Neural cell (in vitro differentiated cells): ENCODE results near the gene MLPH. TPM values are rescaled to one million over a fixed set of nuclear protein-coding genes. Genes with fewer than 3 reads are reported as not detected.

ENCODE experiments used
- H2AFZ ChIP-seq: fragments of 200-600, 300-800 bp; sonication (generic), shearing (Covaris generic); 2 replicates; pipeline ENCODE4 v1.6.0; 2014; ENCODE audit warnings: low read depth, mild to moderate bottlenecking, antibody characterized with exemption, low read length, moderate library complexity
- H3F3A ChIP-seq: fragments of 200-600 bp; shearing (Covaris generic); 2 replicates; pipeline ENCODE4 v1.6.1; 2016; ENCODE audit warnings: mild to moderate bottlenecking, moderate library complexity, mixed read lengths, antibody characterized with exemption, low read length; ENCODE audit not compliant: insufficient read depth, poor library complexity, severe bottlenecking
- H3K27ac ChIP-seq: fragments of 200-600, 300-800 bp; sonication (generic), shearing (Covaris generic); 2 replicates; pipeline ENCODE4 v1.5.1; 2014; ENCODE audit warnings: mild to moderate bottlenecking, low read length, moderate library complexity
- H3K27me3 ChIP-seq: fragments of 300-800, 200-600 bp; sonication (generic), shearing (Covaris generic); 2 replicates; pipeline ENCODE4 v1.6.0; 2014; ENCODE audit warnings: mild to moderate bottlenecking, low read depth, low read length, moderate library complexity; ENCODE audit not compliant: insufficient read depth
- H3K36me3 ChIP-seq: fragments of 300-800, 200-600 bp; sonication (generic), shearing (Covaris generic); 2 replicates; pipeline ENCODE4 v1.5.1; 2014; ENCODE audit warnings: mild to moderate bottlenecking, antibody characterized with exemption, low read length, moderate library complexity; ENCODE audit not compliant: insufficient read depth
- H3K4me2 ChIP-seq: fragments of 300-800, 200-600 bp; sonication (generic), shearing (Covaris generic); 2 replicates; pipeline ENCODE4 v1.6.0; 2014; ENCODE audit warnings: mild to moderate bottlenecking, low read length
- H3K4me3 ChIP-seq: fragments of 300-800, 200-600 bp; sonication (generic), shearing (Covaris generic); 2 replicates; pipeline ENCODE4 v1.5.1; 2014; ENCODE audit warnings: mild to moderate bottlenecking, low read length, moderate library complexity
- H3K79me2 ChIP-seq: fragments of 200-600 bp; shearing (Covaris generic); replicated peaks from 2 replicates; pipeline ENCODE4 v1.6.0; 2014; ENCODE audit warnings: mild to moderate bottlenecking, low read length, moderate library complexity; ENCODE audit not compliant: insufficient read depth
- H3K9ac ChIP-seq: fragments of 300-800, 200-600 bp; sonication (generic), shearing (Covaris generic); 2 replicates; pipeline ENCODE4 v1.6.1; 2016; ENCODE audit warnings: mild to moderate bottlenecking, low read length, mixed read lengths
- H3K9me2 ChIP-seq: fragments of 200-600 bp; shearing (Covaris generic); 2 replicates; pipeline ENCODE4 v1.6.1; 2016; ENCODE audit warnings: mild to moderate bottlenecking, low read length, mixed read lengths; ENCODE audit not compliant: insufficient read depth
- H3K9me3 ChIP-seq: fragments of 200-600, 300-800 bp; sonication (generic), shearing (Covaris generic); 2 replicates; pipeline ENCODE4 v1.6.1; 2016; ENCODE audit warnings: mild to moderate bottlenecking, mixed run types, low read length, moderate library complexity, mixed read lengths
- H4K20me1 ChIP-seq: fragments of 200-600 bp; shearing (Covaris generic); 2 replicates; pipeline ENCODE4 v1.6.1; 2016; ENCODE audit warnings: mild to moderate bottlenecking, mixed run types; ENCODE audit not compliant: insufficient read depth
- CTCF ChIP-seq: fragments of 450-650 bp; IDR thresholded peaks from 2 replicates; pipeline ENCODE4 v1.5.1; 2014; ENCODE audit warnings: antibody characterized with exemption, mild to moderate bottlenecking, moderate library complexity; ENCODE audit not compliant: poor library complexity, severe bottlenecking
- EP300 ChIP-seq: fragments of 450-650 bp; conservative IDR thresholded peaks from 2 replicates; pipeline ENCODE4 v1.6.1; 2014; ENCODE audit warnings: antibody characterized with exemption, mild to moderate bottlenecking, moderate library complexity; ENCODE audit not compliant: poor library complexity, severe bottlenecking
- MXI1 ChIP-seq: fragments of 450-650 bp; conservative IDR thresholded peaks from 2 replicates; pipeline ENCODE4 v1.6.1; 2014; ENCODE audit warnings: antibody characterized with exemption, mild to moderate bottlenecking; ENCODE audit not compliant: poor library complexity, severe bottlenecking
- POLR2AphosphoS5 ChIP-seq: IDR thresholded peaks from 2 replicates; pipeline ENCODE4 v1.6.1; 2012
- RAD21 ChIP-seq: fragments of 450-650 bp; conservative IDR thresholded peaks from 2 replicates; pipeline ENCODE4 v1.6.1; 2014; ENCODE audit warnings: antibody characterized with exemption, mild to moderate bottlenecking, moderate library complexity
- SMC3 ChIP-seq: fragments of 450-650 bp; conservative IDR thresholded peaks from 2 replicates; pipeline ENCODE4 v1.6.1; 2014; ENCODE audit warnings: antibody characterized with exemption, mild to moderate bottlenecking, moderate library complexity; ENCODE audit not compliant: poor library complexity
- TAF1 ChIP-seq: IDR thresholded peaks from 2 replicates; pipeline ENCODE4 v1.6.1; 2012; ENCODE audit warnings: low read depth
- polyA plus RNA-seq: library from polyadenylated mRNA; depleted of rRNA; stranded (reverse); fragments of >200 nt; gene quantifications from 2 replicates; pipeline ENCODE4 v1.2.3, GENCODE V29; 2014
- TF ChIP-seq, protein P1 (sequence below): IDR thresholded peaks from 2 replicates; pipeline ENCODE4 v1.6.1; 2012; ENCODE audit warnings: borderline replicate concordance

The MLPH gene
- polyA plus RNA-seq, 1 donor from 2014 or later, result not detected

GRCh38 chr2:237574894-237575868, 88.1 kb downstream of the MLPH start:
- H3K36me3 ChIP-seq, result no peaks in the 10 kb centered on the region

GRCh38 chr2:237575869-237576862, 89.1 kb downstream of the MLPH start:
- Histone ChIP-seq H4K20me1 (no peaks in the 10 kb centered on the region), H3K27ac (no peak overlapping the region), H3K4me3 (no peak overlapping the region), H3F3A (no peaks in the 10 kb centered on the region), H3K36me3 (no peaks in the 10 kb centered on the region), H2AFZ (no peak overlapping the region), H3K9me2 (no peaks in the 10 kb centered on the region), H3K9ac (no peak overlapping the region), H3K27me3 (no peaks in the 10 kb centered on the region), H3K79me2 (no peaks in the 10 kb centered on the region), H3K9me3 (no peaks in the 10 kb centered on the region), H3K4me2 (no peak overlapping the region)
- TF ChIP-seq CTCF (no peak), EP300 (no peak), SMC3 (no peak), POLR2AphosphoS5 (no peak), MXI1 (no peak), RAD21 (no peak)
- TF ChIP-seq, protein P1, sequence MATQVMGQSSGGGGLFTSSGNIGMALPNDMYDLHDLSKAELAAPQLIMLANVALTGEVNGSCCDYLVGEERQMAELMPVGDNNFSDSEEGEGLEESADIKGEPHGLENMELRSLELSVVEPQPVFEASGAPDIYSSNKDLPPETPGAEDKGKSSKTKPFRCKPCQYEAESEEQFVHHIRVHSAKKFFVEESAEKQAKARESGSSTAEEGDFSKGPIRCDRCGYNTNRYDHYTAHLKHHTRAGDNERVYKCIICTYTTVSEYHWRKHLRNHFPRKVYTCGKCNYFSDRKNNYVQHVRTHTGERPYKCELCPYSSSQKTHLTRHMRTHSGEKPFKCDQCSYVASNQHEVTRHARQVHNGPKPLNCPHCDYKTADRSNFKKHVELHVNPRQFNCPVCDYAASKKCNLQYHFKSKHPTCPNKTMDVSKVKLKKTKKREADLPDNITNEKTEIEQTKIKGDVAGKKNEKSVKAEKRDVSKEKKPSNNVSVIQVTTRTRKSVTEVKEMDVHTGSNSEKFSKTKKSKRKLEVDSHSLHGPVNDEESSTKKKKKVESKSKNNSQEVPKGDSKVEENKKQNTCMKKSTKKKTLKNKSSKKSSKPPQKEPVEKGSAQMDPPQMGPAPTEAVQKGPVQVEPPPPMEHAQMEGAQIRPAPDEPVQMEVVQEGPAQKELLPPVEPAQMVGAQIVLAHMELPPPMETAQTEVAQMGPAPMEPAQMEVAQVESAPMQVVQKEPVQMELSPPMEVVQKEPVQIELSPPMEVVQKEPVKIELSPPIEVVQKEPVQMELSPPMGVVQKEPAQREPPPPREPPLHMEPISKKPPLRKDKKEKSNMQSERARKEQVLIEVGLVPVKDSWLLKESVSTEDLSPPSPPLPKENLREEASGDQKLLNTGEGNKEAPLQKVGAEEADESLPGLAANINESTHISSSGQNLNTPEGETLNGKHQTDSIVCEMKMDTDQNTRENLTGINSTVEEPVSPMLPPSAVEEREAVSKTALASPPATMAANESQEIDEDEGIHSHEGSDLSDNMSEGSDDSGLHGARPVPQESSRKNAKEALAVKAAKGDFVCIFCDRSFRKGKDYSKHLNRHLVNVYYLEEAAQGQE, result no peak

More at GRCh38 chr2:237574894-237575868, 88.1 kb downstream of the MLPH start:
- Histone ChIP-seq H3K4me2 (no peak overlapping the region), H3K9me3 (no peaks in the 10 kb centered on the region), H4K20me1 (no peaks in the 10 kb centered on the region), H3K79me2 (no peaks in the 10 kb centered on the region), H2AFZ (no peak overlapping the region), H3K27me3 (no peaks in the 10 kb centered on the region), H3K9ac (no peak overlapping the region), H3K9me2 (no peaks in the 10 kb centered on the region), H3K4me3 (no peak overlapping the region), H3K27ac (no peak overlapping the region), H3F3A (no peaks in the 10 kb centered on the region)
- TF ChIP-seq RAD21 (no peak), MXI1 (no peak), TAF1 (no peak)
